Measurements from ENCODE around the gene ARHGAP10.

The ARHGAP10 gene

GRCh38 chr4:148069086-148069894 lies 337.4 kb downstream of the ARHGAP10 start:
- DNase-seq, result no peak
- TF ChIP-seq CTCF (IDR thresholded peaks at IDR 0.05), result no peak
- H3K9me3 Mint-ChIP-seq, result peaks cover 9% of the 10 kb centered on the region
- peaks cover 1% of the 10 kb centered on the region for H3K27me3 Mint-ChIP-seq (ENCODE audit: low read depth, poor library complexity)
- peaks cover 49% of the 10 kb centered on the region for H3K36me3 Mint-ChIP-seq (ENCODE audit: low read depth)
- peaks cover 41% of the 10 kb centered on the region for H3K4me1 Mint-ChIP-seq
- H3K27ac Mint-ChIP-seq, result peak overlapping the region; percentile 15
- no peak overlapping the region for H3K4me3 Mint-ChIP-seq

- Mint-ChIP-seq H3K4me1 (peaks cover 37% of the 10 kb centered on the region), H3K4me3 (no peak overlapping the region), H3K9me3 (peaks cover 15% of the 10 kb centered on the region), H3K27ac (peak overlapping the region; percentile 15), H3K27me3 (ENCODE audit: low read depth, poor library complexity) (peaks cover 3% of the 10 kb centered on the region), H3K36me3 (ENCODE audit: low read depth) (peaks cover 51% of the 10 kb centered on the region)
- no peak for TF ChIP-seq CTCF (IDR thresholded peaks at IDR 0.05)
- no peak for DNase-seq
Measured at GRCh38 chr4:148069895-148070178, 337.9 kb downstream of the ARHGAP10 start.

- Mint-ChIP-seq H3K27me3 (ENCODE audit: low read depth, poor library complexity) (peaks cover 3% of the 10 kb centered on the region), H3K4me1 (peaks cover 38% of the 10 kb centered on the region), H3K4me3 (no peak overlapping the region), H3K27ac (peak overlapping the region; percentile 42), H3K36me3 (ENCODE audit: low read depth) (peaks cover 51% of the 10 kb centered on the region), H3K9me3 (peaks cover 26% of the 10 kb centered on the region)
- DNase-seq, result no peak
- no peak for TF ChIP-seq CTCF (IDR thresholded peaks at IDR 0.05)
Measured at GRCh38 chr4:148071009-148071408, 339.1 kb downstream of the ARHGAP10 start.

GRCh38 chr4:148072789-148073188 lies 340.9 kb downstream of the ARHGAP10 start:
- Mint-ChIP-seq H3K4me1 (peaks cover 33% of the 10 kb centered on the region), H3K9me3 (peaks cover 32% of the 10 kb centered on the region), H3K27ac (no peak overlapping the region), H3K36me3 (ENCODE audit: low read depth) (peaks cover 63% of the 10 kb centered on the region), H3K27me3 (ENCODE audit: low read depth, poor library complexity) (peaks cover 3% of the 10 kb centered on the region), H3K4me3 (no peak overlapping the region)
- no peak for TF ChIP-seq CTCF (IDR thresholded peaks at IDR 0.05)
- DNase-seq, result no peak

GRCh38 chr4:148073349-148073748 lies 341.5 kb downstream of the ARHGAP10 start:
- no peak overlapping the region for H3K27ac Mint-ChIP-seq
- peaks cover 31% of the 10 kb centered on the region for H3K4me1 Mint-ChIP-seq
- peaks cover 3% of the 10 kb centered on the region for H3K27me3 Mint-ChIP-seq (ENCODE audit: low read depth, poor library complexity)
- DNase-seq, result no peak
- H3K36me3 Mint-ChIP-seq (ENCODE audit: low read depth), result peaks cover 67% of the 10 kb centered on the region
- no peak for TF ChIP-seq CTCF (IDR thresholded peaks at IDR 0.05)
- H3K9me3 Mint-ChIP-seq, result peaks cover 32% of the 10 kb centered on the region
- no peak overlapping the region for H3K4me3 Mint-ChIP-seq

GRCh38 chr4:148074462-148074861 lies 342.6 kb downstream of the ARHGAP10 start:
- no peak for TF ChIP-seq CTCF (IDR thresholded peaks at IDR 0.05)
- Mint-ChIP-seq H3K4me3 (no peak overlapping the region), H3K27me3 (ENCODE audit: low read depth, poor library complexity) (peaks cover 3% of the 10 kb centered on the region), H3K36me3 (ENCODE audit: low read depth) (peaks cover 67% of the 10 kb centered on the region), H3K9me3 (peaks cover 32% of the 10 kb centered on the region), H3K4me1 (peaks cover 31% of the 10 kb centered on the region), H3K27ac (peak overlapping the region; percentile 87)
- no peak for DNase-seq

All from nephron progenitor cell (in vitro differentiated cells).